Smooth muscle cell (in vitro differentiated cells): ENCODE data around the gene GPSM3. TPM values are rescaled to one million over a fixed set of nuclear protein-coding genes. Genes with fewer than 3 reads are reported as not detected.
A peak's percentile ranks its signal among the peaks of the same experiment; 100 is the strongest.
"Not testable (repeated sequence)": the region's sequence is repeated elsewhere in the genome, so short reads cannot be mapped to it uniquely, and the experiment has no call there.

Source experiments
- DNase-seq: peaks from one replicate; lab custom pipeline; 2025; ENCODE audit not compliant: unreplicated experiment; lab: John Stamatoyannopoulos, UW
- H2AFZ ChIP-seq: fragments of 200-600 bp; sonication (generic); 2 replicates; pipeline ENCODE4 v1.6.0; 2016; ENCODE audit warnings: antibody characterized with exemption, low read depth, mild to moderate bottlenecking
- H3F3A ChIP-seq: fragments of 200-600 bp; sonication (generic); 2 replicates; pipeline ENCODE4 v1.6.0; 2017; ENCODE audit warnings: antibody characterized with exemption, low read depth
- H3K27ac ChIP-seq: fragments of 200-600 bp; sonication (generic); 2 replicates; pipeline ENCODE4 v1.5.1; 2016; ENCODE audit warnings: low read depth, mild to moderate bottlenecking
- H3K27me3 ChIP-seq: fragments of 200-600 bp; sonication (generic); 2 replicates; pipeline ENCODE4 v1.6.1; 2016; ENCODE audit warnings: low read depth, mild to moderate bottlenecking
- H3K36me3 ChIP-seq: fragments of 200-600 bp; sonication (generic); 2 replicates; pipeline ENCODE4 v1.5.1; 2016; ENCODE audit warnings: low read depth
- H3K4me1 ChIP-seq: fragments of 200-600 bp; sonication (generic); 2 replicates; pipeline ENCODE4 v1.5.1; 2016; ENCODE audit warnings: low read depth
- H3K4me2 ChIP-seq: fragments of 200-600 bp; sonication (generic); 2 replicates; pipeline ENCODE4 v1.6.0; 2016; ENCODE audit warnings: mild to moderate bottlenecking
- H3K4me3 ChIP-seq: fragments of 200-600 bp; sonication (generic); 2 replicates; pipeline ENCODE4 v1.5.1; 2016; ENCODE audit warnings: mild to moderate bottlenecking
- H3K79me2 ChIP-seq: fragments of 200-600 bp; sonication (generic); 2 replicates; pipeline ENCODE4 v1.6.0; 2016; ENCODE audit warnings: low read depth, mild to moderate bottlenecking
- H3K9ac ChIP-seq: fragments of 200-600 bp; sonication (generic); 2 replicates; pipeline ENCODE4 v1.6.0; 2016; ENCODE audit warnings: low read depth
- H3K9me3 ChIP-seq: fragments of 200-600 bp; sonication (generic); replicated peaks from 2 replicates; pipeline ENCODE4 v1.5.1; 2016; ENCODE audit warnings: low read depth
- H4K20me1 ChIP-seq: fragments of 200-600 bp; sonication (generic); 2 replicates; pipeline ENCODE4 v1.6.0; 2016; ENCODE audit warnings: low read depth
- WGBS: methylation state at CpG from one replicate; pipeline ENCODE4 v1.1.7; 2016; ENCODE audit warnings: low lambda C conversion rate; 5-methylcytosine and 5-hydroxymethylcytosine counted together
- microRNA-seq: library from miRNA; unstranded; fragments of <30 nt; microRNA quantifications from one replicate; pipeline ENCODE4, GENCODE V29; 2016; ENCODE audit warnings: borderline number of aligned reads
- polyA plus RNA-seq: library from polyadenylated mRNA; unstranded; fragments of >200 nt; fragmentation: Nextera tagmentation; extraction: Ambion mirVana; gene quantifications from 2 replicates; pipeline ENCODE4 v1.2.1, GENCODE V29; 2016
- small RNA-seq: library from RNA; depleted of rRNA; stranded (forward); fragments of <200 nt; gene quantifications from one replicate; pipeline ENCODE3, GENCODE V24; 2014
- total RNA-seq: library from RNA; depleted of rRNA; stranded (reverse); fragments of >200 nt; gene quantifications from 2 replicates; pipeline ENCODE4 v1.2.3, GENCODE V29; 2014
- TF ChIP-seq, protein P1 (sequence below): fragments of 200-600 bp; sonication (generic); IDR thresholded peaks from 2 replicates; pipeline ENCODE4 v1.5.1; 2017; ENCODE audit warnings: borderline replicate concordance, mild to moderate bottlenecking, antibody characterized with exemption; ENCODE audit not compliant: insufficient read depth, poor library complexity, severe bottlenecking

The GPSM3 gene
- total and polyA plus RNA-seq, 2 experiments from 2014 or later, result 5.3 to 15.6 TPM

DNA sequence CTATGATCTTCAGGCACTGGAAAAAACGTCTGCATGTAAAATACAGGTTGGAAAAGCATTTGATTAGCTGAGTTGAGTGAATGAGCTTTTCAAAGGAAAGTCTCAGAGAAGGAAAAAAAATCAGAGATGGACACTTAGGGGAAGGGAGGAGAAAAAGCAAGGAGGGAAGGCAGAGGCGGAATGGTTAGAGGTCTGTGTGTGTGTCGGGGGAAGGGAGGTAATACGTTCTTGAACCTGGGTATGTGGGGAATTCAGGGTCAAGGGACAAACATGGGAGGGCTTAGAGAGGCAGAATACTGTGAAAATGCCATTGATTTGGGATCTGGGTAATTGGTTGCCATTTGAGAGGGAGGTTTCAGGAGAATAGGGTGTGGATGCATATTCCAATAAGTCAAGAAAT lies 45.8 kb downstream of the GPSM3 start:
- no peaks in the 10 kb centered on the region for H3K79me2 ChIP-seq
- H4K20me1 ChIP-seq, result no peaks in the 10 kb centered on the region
- H3K27me3 ChIP-seq, result peaks cover 26% of the 10 kb centered on the region
- H3F3A ChIP-seq, result no peaks in the 10 kb centered on the region
- H2AFZ ChIP-seq, result peak overlapping the region; percentile 27
- WGBS, result 43% methylated on average over 4 of the region's 4 CpGs
- no peak overlapping the region for H3K4me2 ChIP-seq
- no peak overlapping the region for H3K4me3 ChIP-seq
- TF ChIP-seq, protein P1, sequence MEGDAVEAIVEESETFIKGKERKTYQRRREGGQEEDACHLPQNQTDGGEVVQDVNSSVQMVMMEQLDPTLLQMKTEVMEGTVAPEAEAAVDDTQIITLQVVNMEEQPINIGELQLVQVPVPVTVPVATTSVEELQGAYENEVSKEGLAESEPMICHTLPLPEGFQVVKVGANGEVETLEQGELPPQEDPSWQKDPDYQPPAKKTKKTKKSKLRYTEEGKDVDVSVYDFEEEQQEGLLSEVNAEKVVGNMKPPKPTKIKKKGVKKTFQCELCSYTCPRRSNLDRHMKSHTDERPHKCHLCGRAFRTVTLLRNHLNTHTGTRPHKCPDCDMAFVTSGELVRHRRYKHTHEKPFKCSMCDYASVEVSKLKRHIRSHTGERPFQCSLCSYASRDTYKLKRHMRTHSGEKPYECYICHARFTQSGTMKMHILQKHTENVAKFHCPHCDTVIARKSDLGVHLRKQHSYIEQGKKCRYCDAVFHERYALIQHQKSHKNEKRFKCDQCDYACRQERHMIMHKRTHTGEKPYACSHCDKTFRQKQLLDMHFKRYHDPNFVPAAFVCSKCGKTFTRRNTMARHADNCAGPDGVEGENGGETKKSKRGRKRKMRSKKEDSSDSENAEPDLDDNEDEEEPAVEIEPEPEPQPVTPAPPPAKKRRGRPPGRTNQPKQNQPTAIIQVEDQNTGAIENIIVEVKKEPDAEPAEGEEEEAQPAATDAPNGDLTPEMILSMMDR, result no peak
- peaks cover 3% of the 10 kb centered on the region for H3K4me1 ChIP-seq
- H3K9me3 ChIP-seq, result no peaks in the 10 kb centered on the region
- H3K36me3 ChIP-seq, result no peaks in the 10 kb centered on the region
- H3K27ac ChIP-seq, result no peak overlapping the region
- H3K9ac ChIP-seq, result no peak overlapping the region
- no peak for DNase-seq

GRCh38 chr6:32146287-32146686 lies 46.2 kb downstream of the GPSM3 start:
- no peak overlapping the region for H3K27ac ChIP-seq
- DNase-seq, result no peak
- no peaks in the 10 kb centered on the region for H4K20me1 ChIP-seq
- no peak overlapping the region for H3K9ac ChIP-seq
- H3K9me3 ChIP-seq, result no peaks in the 10 kb centered on the region
- no peak overlapping the region for H3K4me3 ChIP-seq
- H3K4me2 ChIP-seq, result no peak overlapping the region
- WGBS, result 72% methylated on average over 1 of the region's 1 CpG
- peak overlapping the region; percentile 27 for H2AFZ ChIP-seq
- peaks cover 24% of the 10 kb centered on the region for H3K27me3 ChIP-seq
- no peaks in the 10 kb centered on the region for H3K36me3 ChIP-seq
- TF ChIP-seq, protein P1, result no peak
- H3F3A ChIP-seq, result no peaks in the 10 kb centered on the region
- peaks cover under 1% of the 10 kb centered on the region for H3K4me1 ChIP-seq
- no peaks in the 10 kb centered on the region for H3K79me2 ChIP-seq

DNA sequence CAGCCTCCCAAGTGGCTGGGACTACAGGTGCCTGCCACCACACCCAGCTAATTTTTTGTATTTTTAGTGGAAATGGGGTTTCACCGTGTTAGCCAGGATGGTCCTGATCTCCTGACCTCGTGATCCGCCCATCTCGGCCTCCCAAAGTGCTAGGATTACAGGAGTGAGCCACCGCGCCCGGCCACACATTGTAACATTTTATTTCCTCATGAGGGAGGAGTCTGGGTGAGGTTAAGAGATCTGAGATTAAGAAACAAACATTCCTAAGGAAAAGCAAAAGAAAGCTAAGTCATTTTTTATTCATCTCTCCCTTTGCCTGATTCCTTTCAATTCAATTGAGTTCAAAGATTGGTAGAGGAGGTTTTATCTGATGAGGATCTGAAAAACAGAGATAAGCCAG lies 48.2 kb downstream of the GPSM3 start:
- H3K27me3 ChIP-seq, DNase-seq, H3K4me1 ChIP-seq, H3F3A ChIP-seq, H3K4me2 ChIP-seq, H3K9me3 ChIP-seq, H3K36me3 ChIP-seq, H4K20me1 ChIP-seq, H3K9ac ChIP-seq, H3K27ac ChIP-seq, H3K4me3 ChIP-seq, H2AFZ ChIP-seq, H3K79me2 ChIP-seq: not testable (repeated sequence)
- 96% methylated on average over 7 of the region's 7 CpGs for WGBS

Small RNA genes within 50 kb of the gene (microRNA-seq; reads per million reads assigned to microRNA genes)
- 8.8 reads per million, percentile 11 among the genes with 10 or more reads in this experiment for gene MIR6721
- gene MIR6833, result not detected

Small RNA genes within 50 kb of the gene (small RNA-seq; reads per million reads assigned to genes)
- gene AL662884.1 (not detected), gene MIR6833 (not detected)

Other genes with a start within 250 kb of the GPSM3 start
- not detected in 2 replicates for gene CFB, start 246.5 kb downstream of the GPSM3 start, total RNA-seq
- gene CFB, start 246.5 kb downstream of the GPSM3 start, polyA plus RNA-seq, result 2.3 and 4.1 TPM in 2 replicates
- gene NELFE, start 233.7 kb downstream of the GPSM3 start, total RNA-seq, result 78.6 and 91.5 TPM in 2 replicates
- gene NELFE, start 233.7 kb downstream of the GPSM3 start, polyA plus RNA-seq, result 125 and 134 TPM in 2 replicates
- gene SKIC2, start 233.5 kb downstream of the GPSM3 start, total RNA-seq, result 24.6 and 27.6 TPM in 2 replicates
- 55.0 and 56.0 TPM in 2 replicates for gene SKIC2, start 233.5 kb downstream of the GPSM3 start, polyA plus RNA-seq
- gene DXO, start 220.5 kb downstream of the GPSM3 start, total RNA-seq, result 7.8 and 11.0 TPM in 2 replicates
- 21.9 and 23.5 TPM in 2 replicates for gene DXO, start 220.5 kb downstream of the GPSM3 start, polyA plus RNA-seq
- 2.8 and 4.6 TPM in 2 replicates for gene C4A, start 210.6 kb downstream of the GPSM3 start, total RNA-seq
- 1.7 and 4.4 TPM in 2 replicates for gene C4A, start 210.6 kb downstream of the GPSM3 start, polyA plus RNA-seq
- gene C4B, start 177.8 kb downstream of the GPSM3 start, total RNA-seq, result 1.7 and 3.8 TPM in 2 replicates
- 1.3 and 2.9 TPM in 2 replicates for gene C4B, start 177.8 kb downstream of the GPSM3 start, polyA plus RNA-seq
- 0.58 TPM in 1 of 2 replicates, not detected in the other for gene CYP21A2, start 154.2 kb downstream of the GPSM3 start, total RNA-seq
- 0.38 TPM in 1 of 2 replicates, not detected in the other for gene CYP21A2, start 154.2 kb downstream of the GPSM3 start, polyA plus RNA-seq
- gene TNXB, start 83.3 kb downstream of the GPSM3 start, total RNA-seq, result 1.1 and 1.8 TPM in 2 replicates
- gene TNXB, start 83.3 kb downstream of the GPSM3 start, polyA plus RNA-seq, result 1.1 and 4.3 TPM in 2 replicates
- gene ATF6B, start 64.4 kb downstream of the GPSM3 start, total RNA-seq, result 22.2 and 23.0 TPM in 2 replicates
- gene ATF6B, start 64.4 kb downstream of the GPSM3 start, polyA plus RNA-seq, result 22.5 and 39.8 TPM in 2 replicates
- gene FKBPL, start 62.4 kb downstream of the GPSM3 start, total RNA-seq, result 5.3 and 6.5 TPM in 2 replicates
- gene FKBPL, start 62.4 kb downstream of the GPSM3 start, polyA plus RNA-seq, result 5.4 and 7.7 TPM in 2 replicates
- gene PRRT1, start 40.7 kb downstream of the GPSM3 start, total RNA-seq, result 0.94 TPM in 1 of 2 replicates, not detected in the other
- gene PRRT1, start 40.7 kb downstream of the GPSM3 start, polyA plus RNA-seq, result 1.4 and 3.3 TPM in 2 replicates
- gene PPT2, start 38.5 kb downstream of the GPSM3 start, total RNA-seq, result 13.3 and 17.5 TPM in 2 replicates
- 15.7 and 17.8 TPM in 2 replicates for gene PPT2, start 38.5 kb downstream of the GPSM3 start, polyA plus RNA-seq
- gene EGFL8, start 28.0 kb downstream of the GPSM3 start, total RNA-seq, result 3.6 and 5.6 TPM in 2 replicates
- 4.3 and 8.2 TPM in 2 replicates for gene EGFL8, start 28.0 kb downstream of the GPSM3 start, polyA plus RNA-seq
- 60.5 and 71.1 TPM in 2 replicates for gene AGPAT1, start 16.6 kb downstream of the GPSM3 start, total RNA-seq
- gene AGPAT1, start 16.6 kb downstream of the GPSM3 start, polyA plus RNA-seq, result 51.8 and 52.4 TPM in 2 replicates
- 49.3 and 58.1 TPM in 2 replicates for gene RNF5, start 14.2 kb downstream of the GPSM3 start, total RNA-seq
- 74.0 and 75.9 TPM in 2 replicates for gene RNF5, start 14.2 kb downstream of the GPSM3 start, polyA plus RNA-seq
- 0.81 and 2.6 TPM in 2 replicates for gene AGER, start 8.4 kb downstream of the GPSM3 start, total RNA-seq
- 2.5 and 6.4 TPM in 2 replicates for gene AGER, start 8.4 kb downstream of the GPSM3 start, polyA plus RNA-seq
- gene PBX2, start 2.4 kb downstream of the GPSM3 start, total RNA-seq, result 33.2 and 43.6 TPM in 2 replicates
- 11.6 and 14.0 TPM in 2 replicates for gene PBX2, start 2.4 kb downstream of the GPSM3 start, polyA plus RNA-seq
- gene NOTCH4, start 31.4 kb upstream of the GPSM3 start, total RNA-seq, result 0.27 and 0.54 TPM in 2 replicates
- 1.3 and 1.6 TPM in 2 replicates for gene NOTCH4, start 31.4 kb upstream of the GPSM3 start, polyA plus RNA-seq
- not detected in 2 replicates for gene TSBP1, start 179.3 kb upstream of the GPSM3 start, total RNA-seq
- gene TSBP1, start 179.3 kb upstream of the GPSM3 start, polyA plus RNA-seq, result not detected in 2 replicates
- gene BTNL2, start 214.5 kb upstream of the GPSM3 start, total RNA-seq, result not detected in 2 replicates
- gene BTNL2, start 214.5 kb upstream of the GPSM3 start, polyA plus RNA-seq, result not detected in 2 replicates
- gene HLA-DRA, start 247.2 kb upstream of the GPSM3 start, total RNA-seq, result not detected in 2 replicates
- gene HLA-DRA, start 247.2 kb upstream of the GPSM3 start, polyA plus RNA-seq, result 0.41 TPM in 1 of 2 replicates, not detected in the other